ENCODE results near the gene MYO1D.

- no peak for TF ChIP-seq FOXA1 (IDR thresholded peaks at IDR 0.05)
- TF ChIP-seq FOXM1 (IDR thresholded peaks at IDR 0.05; ENCODE audit: borderline replicate concordance), result no peak
- TF ChIP-seq SP1 (IDR thresholded peaks at IDR 0.05), result no peak
- no peak for TF ChIP-seq ARNT (IDR thresholded peaks at IDR 0.05)
- TF ChIP-seq CTBP1 (IDR thresholded peaks at IDR 0.05; ENCODE audit: borderline replicate concordance), result no peak
- no peak for TF ChIP-seq ELF4 (IDR thresholded peaks at IDR 0.05)
- TF ChIP-seq TARDBP (IDR thresholded peaks at IDR 0.05), result no peak
- TF ChIP-seq FOXK2 (IDR thresholded peaks at IDR 0.05), result no peak
- TF ChIP-seq BHLHE40 (IDR thresholded peaks at IDR 0.05; ENCODE audit: borderline replicate concordance), result no peak
- no peak for TF ChIP-seq SUZ12 (IDR thresholded peaks at IDR 0.05)
- TF ChIP-seq LEF1 (IDR thresholded peaks at IDR 0.05; ENCODE audit: borderline replicate concordance), result no peak
These were observed 36.7 kb upstream of the MYO1D start for GRCh38 chr17:32913593-32913992.
